Right lobe of liver (tissue), 6 donors: ENCODE measurements around the gene PRKAR2B. TPM values are rescaled to one million over a fixed set of nuclear protein-coding genes. Genes with fewer than 3 reads are reported as not detected.

Experiments used
- ATAC-seq, 4 donors: fragments of 200-7000 bp; cut with Tn5 transposase; one replicate each; pipeline ENCODE4 v1.9.1; 2020; ENCODE audit warnings: mild to moderate bottlenecking in 4 of 4, moderate library complexity in 4 of 4
- DNase-seq, 3 donors: peaks; one replicate each; pipeline ENCODE4 v3.0.0-alpha.2; 2020
- H3K27ac ChIP-seq, 3 donors: fragments of 200-600 bp; one replicate each; pipeline ENCODE4 v1.8.0; 2022
- H3K27me3 ChIP-seq, 2 donors: fragments of 200-600 bp; one replicate each; pipeline ENCODE4 v1.8.0; 2022
- H3K36me3 ChIP-seq, 4 donors: fragments of 200-600 bp; sonication (generic) in 1 of 4; one replicate each; pipeline versions ENCODE4 v1.5.1 to v1.8.0; 2017 to 2022; ENCODE audit warnings: control low read depth in 1 of 4
- H3K4me1 ChIP-seq, 4 donors: fragments of 200-600 bp; sonication (generic) in 1 of 4; one replicate each; pipeline versions ENCODE4 v1.5.1 to v1.8.0; 2017 to 2022; ENCODE audit warnings: control low read depth in 1 of 4
- H3K4me3 ChIP-seq, 3 donors: fragments of 200-600 bp; one replicate each; pipeline ENCODE4 v1.8.0; 2022
- H3K9me3 ChIP-seq, 4 donors: fragments of 200-600 bp; sonication (generic) in 1 of 4; one replicate each; pipeline versions ENCODE4 v1.5.1 to v1.8.0; 2017 to 2022; ENCODE audit warnings: control low read depth in 1 of 4
- POLR2A ChIP-seq: fragments of 450-650 bp; IDR thresholded peaks from one replicate; pipeline ENCODE4 v1.6.1; 2017; ENCODE audit warnings: antibody characterized with exemption, mild to moderate bottlenecking
- WGBS: methylation state at CpG from one replicate; pipeline ENCODE4 v1.1.6; 2018; ENCODE audit warnings: low coverage, low lambda C conversion rate; ENCODE audit not compliant: insufficient coverage; ENCODE audit errors: missing lambda C conversion rate; 5-methylcytosine and 5-hydroxymethylcytosine counted together
- intact Hi-C, 2 donors: fragments of 100-400 bp; cut with DNase I; formaldehyde crosslinking; loops; one replicate each; pipeline versions ENCODE4 v1.11.2 to v1.14.1; 2022
- total RNA-seq, 6 experiments: library from RNA; depleted of rRNA in 2 of 6; stranded (reverse); fragments of >200 nt in 2 of 6; fragmentation: NEBNext Ultra II Directional in 3 of 6; extraction: Animal tissue kit (Norgen Biotek cat#: 25700) in 3 of 6; gene quantifications; one replicate each; pipeline versions ENCODE4 v1.1.0 to v1.2.4, GENCODE V29; 2016 to 2023
- TF ChIP-seq, protein P1 (sequence below), 4 donors: fragments of 200-600 bp in 3 of 4; fragments of 450-650 bp in 1 of 4; IDR thresholded peaks; one replicate each; pipeline versions ENCODE4 v1.5.1 to v1.8.0; 2016 to 2022; ENCODE audit warnings: antibody characterized with exemption in 4 of 4, mild to moderate bottlenecking in 2 of 4
- donor health status: DM: no; HTN: yes; CAD: no.
- donor health status: DM: no; HTN: no; CAD: no.
- donor health status: DM: no; HTN: no; CAD: no.
- donor health status: DM: no; HTN: yes; CAD: no.
- donor health status: DM: no; HTN: yes; CAD: no.

The PRKAR2B gene
- total RNA-seq, 6 experiments from 2014 or later: 1.4 to 2.9 (median 1.8) TPM

GRCh38 chr7:107077699-107078516 is 33.4 kb downstream of the PRKAR2B start:
- Histone ChIP-seq H3K36me3 (no peaks in the 10 kb centered on the region), H3K9me3 (no peaks in the 10 kb centered on the region), H3K27ac (no peak overlapping the region), H3K27me3 (no peaks in the 10 kb centered on the region), H3K4me3 (no peak overlapping the region), H3K4me1 (no peaks in the 10 kb centered on the region)
- WGBS: 96% methylated on average over 10 of the region's 10 CpGs
- intact Hi-C loops: no loop called here
- no peak for DNase-seq
- ATAC-seq: no peak
- no peak for TF ChIP-seq POLR2A
- TF ChIP-seq, protein P1, sequence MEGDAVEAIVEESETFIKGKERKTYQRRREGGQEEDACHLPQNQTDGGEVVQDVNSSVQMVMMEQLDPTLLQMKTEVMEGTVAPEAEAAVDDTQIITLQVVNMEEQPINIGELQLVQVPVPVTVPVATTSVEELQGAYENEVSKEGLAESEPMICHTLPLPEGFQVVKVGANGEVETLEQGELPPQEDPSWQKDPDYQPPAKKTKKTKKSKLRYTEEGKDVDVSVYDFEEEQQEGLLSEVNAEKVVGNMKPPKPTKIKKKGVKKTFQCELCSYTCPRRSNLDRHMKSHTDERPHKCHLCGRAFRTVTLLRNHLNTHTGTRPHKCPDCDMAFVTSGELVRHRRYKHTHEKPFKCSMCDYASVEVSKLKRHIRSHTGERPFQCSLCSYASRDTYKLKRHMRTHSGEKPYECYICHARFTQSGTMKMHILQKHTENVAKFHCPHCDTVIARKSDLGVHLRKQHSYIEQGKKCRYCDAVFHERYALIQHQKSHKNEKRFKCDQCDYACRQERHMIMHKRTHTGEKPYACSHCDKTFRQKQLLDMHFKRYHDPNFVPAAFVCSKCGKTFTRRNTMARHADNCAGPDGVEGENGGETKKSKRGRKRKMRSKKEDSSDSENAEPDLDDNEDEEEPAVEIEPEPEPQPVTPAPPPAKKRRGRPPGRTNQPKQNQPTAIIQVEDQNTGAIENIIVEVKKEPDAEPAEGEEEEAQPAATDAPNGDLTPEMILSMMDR (IDR thresholded peaks at IDR 0.05): no peak

DNA sequence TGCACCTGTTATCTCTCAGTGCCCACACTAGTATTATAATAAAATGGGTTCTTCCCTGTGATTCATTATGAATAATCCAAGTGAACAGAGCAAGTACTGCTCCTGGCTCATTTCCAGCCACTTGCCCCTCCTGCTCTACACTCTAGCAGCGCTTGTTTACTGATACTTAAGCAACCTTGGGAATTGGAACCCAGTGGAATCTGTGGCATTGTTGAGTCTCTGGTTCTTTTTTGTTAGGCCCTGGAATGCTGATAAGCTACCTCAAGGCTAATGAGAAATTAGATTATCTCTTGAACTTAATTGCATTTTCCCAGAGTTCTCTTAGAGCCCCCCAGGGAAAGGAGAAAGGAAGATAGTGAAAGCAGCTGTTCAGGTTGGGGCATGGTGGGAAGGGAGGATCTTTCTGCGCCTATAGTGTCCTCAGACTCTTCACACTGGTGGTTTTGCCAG is 34.0 kb downstream of the PRKAR2B start:
- intact Hi-C loops: no loop called here
- no peak for TF ChIP-seq POLR2A
- TF ChIP-seq, protein P1 (IDR thresholded peaks at IDR 0.05): no peak
- H3K9me3 ChIP-seq: no peaks in the 10 kb centered on the region
- no peak for ATAC-seq
- H3K27ac ChIP-seq: no peak overlapping the region
- 81% methylated on average over 2 of the region's 2 CpGs for WGBS
- H3K36me3 ChIP-seq: no peaks in the 10 kb centered on the region
- H3K4me1 ChIP-seq: no peaks in the 10 kb centered on the region
- no peaks in the 10 kb centered on the region for H3K27me3 ChIP-seq
- H3K4me3 ChIP-seq: no peak overlapping the region
- DNase-seq: no peak

- ATAC-seq (no peak), DNase-seq (no peak)
- H3K36me3 ChIP-seq: no peaks in the 10 kb centered on the region
- WGBS: 77% methylated on average over 11 of the region's 11 CpGs
- no peak overlapping the region for H3K4me3 ChIP-seq
- H3K27ac ChIP-seq: no peak overlapping the region
- no peaks in the 10 kb centered on the region for H3K9me3 ChIP-seq
- intact Hi-C loops: no loop called here
- no peaks in the 10 kb centered on the region for H3K27me3 ChIP-seq
- no peak for TF ChIP-seq POLR2A
- TF ChIP-seq, protein P1 (IDR thresholded peaks at IDR 0.05): no peak
- no peaks in the 10 kb centered on the region for H3K4me1 ChIP-seq
Measured at GRCh38 chr7:107079212-107079940, 34.9 kb downstream of the PRKAR2B start.

DNA sequence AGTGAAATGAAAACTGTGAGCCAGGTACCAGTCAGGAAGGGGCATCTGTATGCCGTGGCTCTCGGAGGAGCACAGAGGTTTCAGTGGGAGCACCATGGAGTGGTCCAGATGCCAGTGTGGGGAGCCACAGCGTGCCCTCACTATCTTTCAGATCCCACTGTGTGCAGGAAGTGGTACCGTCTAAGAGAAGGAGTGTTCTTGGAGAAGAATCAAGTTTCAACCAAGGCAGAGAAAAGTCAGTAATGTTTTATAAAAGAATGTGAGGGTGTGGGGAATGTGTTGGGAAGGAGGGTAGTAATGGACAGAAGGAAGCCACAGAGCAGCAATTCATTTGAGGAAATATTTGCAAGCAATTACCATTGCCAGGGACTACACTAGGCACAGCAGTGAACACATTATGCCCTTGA is 35.6 kb downstream of the PRKAR2B start:
- ATAC-seq (no peak), DNase-seq (no peak)
- H3K4me3 ChIP-seq: no peak overlapping the region
- TF ChIP-seq, protein P1 (IDR thresholded peaks at IDR 0.05): no peak
- no peak for TF ChIP-seq POLR2A
- WGBS: 46% methylated on average over 4 of the region's 4 CpGs
- intact Hi-C loops: no loop called here
- no peaks in the 10 kb centered on the region for H3K27me3 ChIP-seq
- H3K36me3 ChIP-seq: no peaks in the 10 kb centered on the region
- no peak overlapping the region for H3K27ac ChIP-seq
- no peaks in the 10 kb centered on the region for H3K4me1 ChIP-seq
- H3K9me3 ChIP-seq: no peaks in the 10 kb centered on the region
